HUES6 (cell line): ENCODE results near the gene COL3A1.

Experiments
- H3K27ac ChIP-seq: 2 replicates; pipeline ENCODE4 v1.7.0; 2013; ENCODE audit warnings: low read depth, mild to moderate bottlenecking, low read length, inconsistent platforms
- H3K27me3 ChIP-seq: 2 replicates; pipeline ENCODE4 v1.6.1; 2013; ENCODE audit warnings: low read length; ENCODE audit not compliant: control insufficient read depth, insufficient read depth
- H3K36me3 ChIP-seq: 2 replicates; pipeline ENCODE4 v1.6.1; 2013; ENCODE audit warnings: low read length; ENCODE audit not compliant: control insufficient read depth, insufficient read depth
- H3K4me1 ChIP-seq: 2 replicates; pipeline ENCODE4 v1.6.1; 2013; ENCODE audit warnings: low read length; ENCODE audit not compliant: control insufficient read depth, insufficient read depth
- H3K4me3 ChIP-seq: 2 replicates; pipeline ENCODE4 v1.5.1; 2013; ENCODE audit warnings: low read depth, low read length
- H3K9ac ChIP-seq: one replicate; pipeline ENCODE4 v1.6.1; 2013; ENCODE audit warnings: mild to moderate bottlenecking, low read length
- H3K9me3 ChIP-seq: 2 replicates; pipeline ENCODE4 v1.6.1; 2013; ENCODE audit warnings: low read depth, low read length; ENCODE audit not compliant: control insufficient read depth, insufficient read depth

The COL3A1 gene

GRCh38 chr2:189000221-189000620, 26.0 kb downstream of the COL3A1 start:
- Histone ChIP-seq H3K9me3 (no peaks in the 10 kb centered on the region), H3K27me3 (no peaks in the 10 kb centered on the region), H3K36me3 (no peaks in the 10 kb centered on the region), H3K4me1 (no peaks in the 10 kb centered on the region), H3K4me3 (no peak overlapping the region), H3K9ac (no peak overlapping the region), H3K27ac (no peak overlapping the region)

- H3K4me1 ChIP-seq = no peaks in the 10 kb centered on the region
- no peaks in the 10 kb centered on the region for H3K36me3 ChIP-seq
- no peaks in the 10 kb centered on the region for H3K9me3 ChIP-seq
- H3K27ac ChIP-seq = no peak overlapping the region
- H3K4me3 ChIP-seq = no peak overlapping the region
- no peaks in the 10 kb centered on the region for H3K27me3 ChIP-seq
- no peak overlapping the region for H3K9ac ChIP-seq
Observed at GRCh38 chr2:189002079-189002478, 27.9 kb downstream of the COL3A1 start.

- Histone ChIP-seq H3K27ac (no peak overlapping the region), H3K36me3 (no peaks in the 10 kb centered on the region; the same call in 1 of the 2 replicates)
Observed at GRCh38 chr2:189008555-189009262, 34.5 kb downstream of the COL3A1 start.

GRCh38 chr2:189010536-189010935, 36.4 kb downstream of the COL3A1 start:
- H3K9me3 ChIP-seq = no peaks in the 10 kb centered on the region
- no peaks in the 10 kb centered on the region for H3K27me3 ChIP-seq
- H3K36me3 ChIP-seq = no peaks in the 10 kb centered on the region; the same call in 1 of the 2 replicates
- no peak overlapping the region for H3K4me3 ChIP-seq
- peaks cover 8% of the 10 kb centered on the region for H3K4me1 ChIP-seq
- no peak overlapping the region for H3K9ac ChIP-seq
- no peak overlapping the region for H3K27ac ChIP-seq

More at GRCh38 chr2:189008555-189009262, 34.5 kb downstream of the COL3A1 start:
- no peaks in the 10 kb centered on the region for H3K4me1 ChIP-seq
- no peaks in the 10 kb centered on the region for H3K9me3 ChIP-seq
- no peaks in the 10 kb centered on the region for H3K27me3 ChIP-seq
- H3K4me3 ChIP-seq = no peak overlapping the region
- no peak overlapping the region for H3K9ac ChIP-seq

GRCh38 chr2:189012351-189012750, 38.2 kb downstream of the COL3A1 start:
- H3K4me1 ChIP-seq = peaks cover 8% of the 10 kb centered on the region
- no peaks in the 10 kb centered on the region for H3K9me3 ChIP-seq
- no peak overlapping the region for H3K27ac ChIP-seq
- H3K27me3 ChIP-seq = no peaks in the 10 kb centered on the region
- H3K9ac ChIP-seq = no peak overlapping the region
- no peak overlapping the region for H3K4me3 ChIP-seq
- no peaks in the 10 kb centered on the region; the same call in 1 of the 2 replicates for H3K36me3 ChIP-seq

GRCh38 chr2:189013031-189013430, 38.9 kb downstream of the COL3A1 start:
- Histone ChIP-seq H3K9me3 (no peaks in the 10 kb centered on the region), H3K36me3 (no peaks in the 10 kb centered on the region; the same call in 1 of the 2 replicates), H3K27ac (no peak overlapping the region), H3K27me3 (no peaks in the 10 kb centered on the region), H3K4me3 (no peak overlapping the region), H3K9ac (no peak overlapping the region), H3K4me1 (peaks cover 8% of the 10 kb centered on the region)

GRCh38 chr2:189013671-189014448, 39.7 kb downstream of the COL3A1 start:
- no peak overlapping the region for H3K9ac ChIP-seq
- no peaks in the 10 kb centered on the region for H3K9me3 ChIP-seq
- H3K36me3 ChIP-seq = no peaks in the 10 kb centered on the region; the same call in 1 of the 2 replicates
- H3K27ac ChIP-seq = no peak overlapping the region
- peaks cover 8% of the 10 kb centered on the region for H3K4me1 ChIP-seq
- no peak overlapping the region for H3K4me3 ChIP-seq
- H3K27me3 ChIP-seq = no peaks in the 10 kb centered on the region

- Histone ChIP-seq H3K27me3 (no peaks in the 10 kb centered on the region), H3K36me3 (no peaks in the 10 kb centered on the region; the same call in 1 of the 2 replicates), H3K27ac (no peak overlapping the region), H3K4me3 (no peak overlapping the region), H3K4me1 (peaks cover 8% of the 10 kb centered on the region), H3K9me3 (no peaks in the 10 kb centered on the region), H3K9ac (no peak overlapping the region)
Observed at GRCh38 chr2:189014449-189015138, 40.4 kb downstream of the COL3A1 start.

GRCh38 chr2:189015359-189015758, 41.2 kb downstream of the COL3A1 start:
- Histone ChIP-seq H3K27me3 (no peaks in the 10 kb centered on the region), H3K4me1 (peaks cover 8% of the 10 kb centered on the region), H3K9me3 (no peaks in the 10 kb centered on the region), H3K9ac (no peak overlapping the region), H3K27ac (no peak overlapping the region), H3K36me3 (no peaks in the 10 kb centered on the region), H3K4me3 (no peak overlapping the region)

- Histone ChIP-seq H3K27ac (no peak overlapping the region), H3K4me1 (peaks cover 8% of the 10 kb centered on the region), H3K9ac (no peak overlapping the region), H3K4me3 (no peak overlapping the region), H3K27me3 (no peaks in the 10 kb centered on the region), H3K36me3 (no peaks in the 10 kb centered on the region), H3K9me3 (no peaks in the 10 kb centered on the region)
Observed at GRCh38 chr2:189016311-189016861, 42.2 kb downstream of the COL3A1 start.
